SK-N-SH (cell line): ENCODE measurements around the gene UNC5B. TPM values are rescaled to one million over a fixed set of nuclear protein-coding genes. Genes with fewer than 3 reads are reported as not detected.
A peak's percentile ranks its signal among the peaks of the same experiment; 100 is the strongest.

Experiments
- CTCF ChIA-PET: fragments of 300-600, 350-600 bp; formaldehyde crosslinking; extraction: SDS; loops from one replicate; lab custom pipeline; 2021; lab: Yijun Ruan, JAX
- POLR2A ChIA-PET: fragments of 350-600 bp; sonication (Branson Sonifier 250); formaldehyde crosslinking; extraction: SDS; loops from one replicate; lab custom pipeline; 2020; ENCODE audit warnings: antibody characterized with exemption, inconsistent platforms; lab: Yijun Ruan, JAX
- DNase-seq: peaks from one replicate; pipeline ENCODE4 v3.0.0; 2012
- H2AFZ ChIP-seq: fragments of 200-600 bp; sonication (generic); 2 replicates; pipeline ENCODE4 v1.8.1; 2016; ENCODE audit warnings: antibody characterized with exemption, mild to moderate bottlenecking, low read depth
- H3F3A ChIP-seq: fragments of 200-600 bp; sonication (generic); replicated peaks from 2 replicates; pipeline ENCODE3; 2016; ENCODE audit warnings: antibody characterized with exemption, mild to moderate bottlenecking; ENCODE audit not compliant: insufficient read depth
- H3K27ac ChIP-seq, 2 experiments: fragments of 200-500 bp in 1 of 2; fragments of 200-600 bp in 1 of 2; sonication (Bioruptor generic) in 1 of 2; sonication (generic), shearing (Covaris generic) in 1 of 2; 2 replicates each; pipeline versions ENCODE4 v1.5.1 to v1.6.1; 2014 to 2016; ENCODE audit warnings: low read depth in 2 of 2, inconsistent platforms in 1 of 2, low read length in 1 of 2, mild to moderate bottlenecking in 1 of 2, mixed read lengths in 1 of 2
- H3K27me3 ChIP-seq: fragments of 200-600 bp; sonication (generic), shearing (Covaris generic); 2 replicates; pipeline ENCODE4 v1.6.1; 2016; ENCODE audit warnings: mixed run types; ENCODE audit not compliant: insufficient read depth
- H3K36me3 ChIP-seq, 2 experiments: fragments of 200-500 bp in 1 of 2; fragments of 200-600 bp in 1 of 2; sonication (Bioruptor generic) in 1 of 2; sonication (generic) in 1 of 2; replicated peaks in 1 of 2; 2 replicates each; pipeline versions ENCODE3 to v1.5.1; 2014 to 2016; ENCODE audit warnings: low read length in 1 of 2, mild to moderate bottlenecking in 1 of 2; ENCODE audit not compliant: insufficient read depth in 2 of 2, control insufficient read depth in 1 of 2
- H3K4me1 ChIP-seq, 2 experiments: fragments of 200-500 bp in 1 of 2; fragments of 200-600 bp in 1 of 2; sonication (Bioruptor generic) in 1 of 2; sonication (generic), shearing (Covaris generic) in 1 of 2; 2 replicates each; pipeline versions ENCODE4 v1.5.1 to v1.6.1; 2014 to 2016; ENCODE audit warnings: low read depth in 1 of 2, low read length in 1 of 2, mixed run types in 1 of 2; ENCODE audit not compliant: insufficient read depth in 2 of 2, control insufficient read depth in 1 of 2
- H3K4me2 ChIP-seq: fragments of 200-600 bp; sonication (generic), shearing (Covaris generic); 2 replicates; pipeline ENCODE4 v1.6.1; 2017; ENCODE audit warnings: mixed run types
- H3K4me3 ChIP-seq, 2 experiments: fragments of 200-500 bp in 1 of 2; fragments of 200-600 bp in 1 of 2; sonication (Bioruptor generic) in 1 of 2; sonication (generic), shearing (Covaris generic) in 1 of 2; 2 replicates each; pipeline versions ENCODE4 v1.5.1 to v1.8.1; 2014 to 2016; ENCODE audit warnings: low read depth in 2 of 2, inconsistent platforms in 1 of 2, low read length in 1 of 2, mild to moderate bottlenecking in 1 of 2, mixed read lengths in 1 of 2, moderate library complexity in 1 of 2
- H3K79me2 ChIP-seq: fragments of 200-600 bp; sonication (generic); 2 replicates; pipeline ENCODE4 v1.8.1; 2017; ENCODE audit warnings: mild to moderate bottlenecking; ENCODE audit not compliant: insufficient read depth
- H3K9ac ChIP-seq: fragments of 200-600 bp; sonication (generic); 2 replicates; pipeline ENCODE4 v1.6.1; 2017; ENCODE audit warnings: mixed run types
- H3K9me2 ChIP-seq: fragments of 200-600 bp; sonication (generic); 2 replicates; pipeline ENCODE4 v1.6.1; 2017; ENCODE audit warnings: mixed run types
- H3K9me3 ChIP-seq: fragments of 200-600 bp; sonication (generic); 2 replicates; pipeline ENCODE4 v1.6.1; 2017; ENCODE audit warnings: mixed run types, mild to moderate bottlenecking, moderate library complexity
- H4K20me1 ChIP-seq: fragments of 200-600 bp; sonication (generic); 2 replicates; pipeline ENCODE4 v1.6.1; 2017; ENCODE audit warnings: mild to moderate bottlenecking, mixed run types; ENCODE audit not compliant: insufficient read depth
- ELF1 ChIP-seq: IDR thresholded peaks from 2 replicates; pipeline ENCODE4 v1.4.0; 2012
- FOSL2 ChIP-seq: IDR thresholded peaks from 2 replicates; pipeline ENCODE4 v1.4.0; 2012; ENCODE audit warnings: low read depth, mild to moderate bottlenecking, moderate library complexity, borderline replicate concordance
- FOXJ3 ChIP-seq: sonication (generic); formaldehyde crosslinking; IDR thresholded peaks from 2 replicates; pipeline ENCODE4 v1.5.1; 2020; ENCODE audit warnings: mild to moderate bottlenecking, missing genetic modification reagents
- GATA2 ChIP-seq: sonication (generic); formaldehyde crosslinking; IDR thresholded peaks from 2 replicates; pipeline ENCODE4 v1.5.0; 2020; ENCODE audit warnings: mild to moderate bottlenecking, missing genetic modification reagents
- JUND ChIP-seq: IDR thresholded peaks from 2 replicates; pipeline ENCODE4 v1.4.0; 2012
- MEF2A ChIP-seq: IDR thresholded peaks from 2 replicates; pipeline ENCODE4 v1.4.0; 2012; ENCODE audit warnings: low read depth, borderline replicate concordance
- MXI1 ChIP-seq: IDR thresholded peaks from 2 replicates; pipeline ENCODE4 v1.6.1; 2012; ENCODE audit warnings: mild to moderate bottlenecking, low read depth, low read length, improper control_type of control experiment
- POLR2AphosphoS5 ChIP-seq: IDR thresholded peaks from 2 replicates; pipeline ENCODE4 v1.6.1; 2012; ENCODE audit warnings: low read depth, low read length
- RAD21 ChIP-seq: IDR thresholded peaks from 2 replicates; pipeline ENCODE4 v1.6.1; 2012; ENCODE audit warnings: mild to moderate bottlenecking, low read length
- RCOR1 ChIP-seq: fragments of 150-350 bp; IDR thresholded peaks from 2 replicates; pipeline ENCODE4 v1.6.1; 2017; ENCODE audit warnings: antibody characterized with exemption, low read length
- RFX5 ChIP-seq: IDR thresholded peaks from 2 replicates; pipeline ENCODE4 v1.6.1; 2012; ENCODE audit warnings: mild to moderate bottlenecking, improper control_type of control experiment, low read length
- RXRA ChIP-seq: IDR thresholded peaks from 2 replicates; pipeline ENCODE4 v1.4.0; 2012; ENCODE audit warnings: low read depth, mild to moderate bottlenecking, borderline replicate concordance
- SIN3A ChIP-seq: IDR thresholded peaks from 2 replicates; pipeline ENCODE4 v1.6.1; 2012; ENCODE audit warnings: low read depth, mild to moderate bottlenecking, low read length, moderate library complexity, borderline replicate concordance
- SMC3 ChIP-seq: IDR thresholded peaks from 2 replicates; pipeline ENCODE4 v1.6.1; 2012; ENCODE audit warnings: low read depth, low read length, improper control_type of control experiment
- TCF12 ChIP-seq: IDR thresholded peaks from 2 replicates; pipeline ENCODE4 v1.4.0; 2012
- WGBS: methylation state at CpG from one replicate; pipeline ENCODE4 v1.1.6; 2017; ENCODE audit warnings: low lambda C conversion rate; 5-methylcytosine and 5-hydroxymethylcytosine counted together
- polyA plus RNA-seq, 3 experiments: library from polyadenylated mRNA; depleted of rRNA; stranded (reverse); fragments of >200 nt; gene quantifications; 2 replicates each; pipeline ENCODE4 v1.2.3, GENCODE V29; 2012
- TF ChIP-seq, protein P1 (sequence below): fragments of 150-350 bp; IDR thresholded peaks from 2 replicates; pipeline ENCODE4 v1.6.1; 2017; ENCODE audit warnings: antibody characterized with exemption, low read length, low read depth, borderline replicate concordance
- TF ChIP-seq, protein P2 (sequence below): IDR thresholded peaks from 2 replicates; pipeline ENCODE4; 2012
- TF ChIP-seq, protein P3 (sequence below): IDR thresholded peaks from 2 replicates; pipeline ENCODE4 v1.4.0; 2012; ENCODE audit warnings: low read depth
- TF ChIP-seq, protein P4 (sequence below): fragments of 150-350 bp; IDR thresholded peaks from 2 replicates; pipeline ENCODE4 v1.6.1; 2016; ENCODE audit warnings: mild to moderate bottlenecking, low read depth, low read length
- TF ChIP-seq, protein P5 (sequence below): IDR thresholded peaks from 2 replicates; pipeline ENCODE4 v1.6.1; 2012; ENCODE audit warnings: mild to moderate bottlenecking, low read depth, low read length, moderate library complexity

UNC5B gene
- polyA plus RNA-seq, 1 of the 3 experiments (the other 2 are of a cell fraction) = 13.8 TPM

DNA sequence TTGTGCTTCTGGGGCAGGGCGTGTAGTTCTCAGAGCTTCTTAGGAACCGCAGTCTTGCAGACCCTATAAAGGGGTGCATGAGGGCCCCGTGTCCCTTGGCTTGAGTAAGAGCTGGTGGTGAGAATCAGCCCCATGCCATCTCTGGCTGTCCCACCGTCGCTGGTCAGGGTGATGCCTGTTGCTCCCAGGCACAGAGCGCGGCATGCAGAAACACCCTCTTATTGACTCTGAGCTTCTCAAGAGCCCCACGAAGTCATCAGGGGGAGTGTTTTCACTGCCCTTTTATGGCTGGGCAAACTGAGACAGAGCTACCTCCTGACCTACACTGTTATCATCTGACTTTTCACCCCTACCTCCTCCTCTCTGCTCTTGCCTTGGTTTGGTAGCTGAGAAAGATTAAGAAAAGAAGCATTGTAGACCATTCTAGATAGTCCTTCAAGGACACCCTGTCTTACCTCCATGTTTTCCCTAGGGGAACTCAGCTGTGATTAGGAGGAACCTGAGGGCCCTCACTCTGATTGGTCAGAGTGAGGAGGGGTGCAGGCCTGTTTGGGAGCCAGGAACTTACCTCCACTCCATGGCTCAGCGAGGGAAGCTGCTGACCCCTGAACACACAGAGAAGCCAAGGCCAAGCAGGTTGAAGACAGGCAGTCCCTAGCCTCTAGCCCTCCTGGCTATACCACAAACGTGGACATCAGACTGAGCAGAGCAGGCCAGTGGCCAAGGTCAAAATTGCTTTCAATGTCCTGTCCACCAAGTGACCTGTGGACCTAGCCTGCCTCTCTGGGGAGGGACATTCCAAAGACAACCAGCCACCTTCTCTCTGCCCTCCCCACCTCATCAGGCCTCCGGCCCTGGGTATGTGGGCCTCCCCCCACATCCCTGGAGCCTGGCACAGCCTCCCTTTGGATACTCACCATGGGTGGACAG lies 17.6 kb downstream of the UNC5B start:
- no peak overlapping the region for H2AFZ ChIP-seq
- H3K4me1 ChIP-seq = peaks cover 35 to 73% of the 10 kb centered on the region in 2 experiments
- no peaks in the 10 kb centered on the region for H3K27me3 ChIP-seq
- ChIA-PET CTCF (interaction anchor here (0.6 to 5.1 kb wide), 10 partner anchors 9 to 327 kb away, joined by 3 to 20 read pairs (median 4); no protein-coding TSS in a partner anchor), POLR2A (interaction anchor here (1.4 kb wide), 1 partner anchor 26 kb away, joined by 5 read pairs; no protein-coding TSS in a partner anchor)
- 79% methylated on average over 8 of the region's 11 CpGs for WGBS
- no peak overlapping the region for H3K4me2 ChIP-seq
- no peak for TF ChIP-seq SIN3A
- TF ChIP-seq, protein P1, sequence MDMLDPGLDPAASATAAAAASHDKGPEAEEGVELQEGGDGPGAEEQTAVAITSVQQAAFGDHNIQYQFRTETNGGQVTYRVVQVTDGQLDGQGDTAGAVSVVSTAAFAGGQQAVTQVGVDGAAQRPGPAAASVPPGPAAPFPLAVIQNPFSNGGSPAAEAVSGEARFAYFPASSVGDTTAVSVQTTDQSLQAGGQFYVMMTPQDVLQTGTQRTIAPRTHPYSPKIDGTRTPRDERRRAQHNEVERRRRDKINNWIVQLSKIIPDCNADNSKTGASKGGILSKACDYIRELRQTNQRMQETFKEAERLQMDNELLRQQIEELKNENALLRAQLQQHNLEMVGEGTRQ = no peak
- TF ChIP-seq RXRA = no peak
- TF ChIP-seq, protein P2, sequence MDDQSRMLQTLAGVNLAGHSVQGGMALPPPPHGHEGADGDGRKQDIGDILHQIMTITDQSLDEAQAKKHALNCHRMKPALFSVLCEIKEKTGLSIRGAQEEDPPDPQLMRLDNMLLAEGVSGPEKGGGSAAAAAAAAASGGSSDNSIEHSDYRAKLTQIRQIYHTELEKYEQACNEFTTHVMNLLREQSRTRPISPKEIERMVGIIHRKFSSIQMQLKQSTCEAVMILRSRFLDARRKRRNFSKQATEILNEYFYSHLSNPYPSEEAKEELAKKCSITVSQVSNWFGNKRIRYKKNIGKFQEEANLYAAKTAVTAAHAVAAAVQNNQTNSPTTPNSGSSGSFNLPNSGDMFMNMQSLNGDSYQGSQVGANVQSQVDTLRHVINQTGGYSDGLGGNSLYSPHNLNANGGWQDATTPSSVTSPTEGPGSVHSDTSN = no peak
- TF ChIP-seq POLR2AphosphoS5 = no peak
- TF ChIP-seq JUND = no peak
- TF ChIP-seq SMC3 = no peak
- TF ChIP-seq FOXJ3 = no peak
- no peak for TF ChIP-seq FOSL2
- TF ChIP-seq RCOR1 = no peak
- TF ChIP-seq ELF1 = no peak
- TF ChIP-seq, protein P3, sequence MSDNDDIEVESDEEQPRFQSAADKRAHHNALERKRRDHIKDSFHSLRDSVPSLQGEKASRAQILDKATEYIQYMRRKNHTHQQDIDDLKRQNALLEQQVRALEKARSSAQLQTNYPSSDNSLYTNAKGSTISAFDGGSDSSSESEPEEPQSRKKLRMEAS = no peak
- H3K9ac ChIP-seq = no peak overlapping the region
- peaks cover 90% of the 10 kb centered on the region for H3K79me2 ChIP-seq
- peaks cover 5 to 7% of the 10 kb centered on the region in 2 experiments for H3K36me3 ChIP-seq
- H3F3A ChIP-seq = peaks cover 17% of the 10 kb centered on the region
- no peaks in the 10 kb centered on the region for H3K9me2 ChIP-seq
- H3K27ac ChIP-seq = peak overlapping the region; percentile 94 to 100
- DNase-seq = no peak
- H3K9me3 ChIP-seq = no peaks in the 10 kb centered on the region
- no peak overlapping the region for H3K4me3 ChIP-seq
- H4K20me1 ChIP-seq = peaks cover 63% of the 10 kb centered on the region

DNA sequence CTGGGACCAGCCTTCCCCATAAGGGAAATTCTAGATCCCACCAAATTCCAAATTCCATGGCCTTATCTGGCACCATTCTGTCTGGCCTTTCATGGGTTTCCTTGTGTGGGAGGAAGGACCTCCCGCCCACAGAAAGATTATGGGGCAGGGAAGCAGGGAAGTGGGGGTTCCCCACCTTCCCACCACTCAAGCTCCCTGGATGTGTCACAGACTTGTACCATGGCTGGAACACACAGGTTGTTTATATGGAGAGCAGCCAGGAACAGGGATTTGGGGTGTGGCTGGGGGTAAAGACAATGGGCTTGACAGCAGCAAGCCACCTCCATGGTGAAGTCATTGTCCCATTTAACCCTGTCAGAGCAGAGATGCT lies 18.3 kb downstream of the UNC5B start:
- Histone ChIP-seq H3K36me3 (peaks cover 4 to 5% of the 10 kb centered on the region in 2 experiments), H2AFZ (no peak overlapping the region), H3K4me3 (no peak overlapping the region), H3K27ac (peak overlapping the region; percentile 94 to 100), H3K4me2 (no peak overlapping the region), H3K79me2 (peaks cover 87% of the 10 kb centered on the region), H3F3A (peaks cover 21% of the 10 kb centered on the region), H3K9ac (no peak overlapping the region), H3K9me3 (no peaks in the 10 kb centered on the region), H3K4me1 (peaks cover 42 to 73% of the 10 kb centered on the region in 2 experiments), H4K20me1 (peaks cover 57% of the 10 kb centered on the region; the same call in 1 of the 2 replicates), H3K9me2 (no peaks in the 10 kb centered on the region), H3K27me3 (no peaks in the 10 kb centered on the region)
- DNase-seq = no peak
- ChIA-PET POLR2A (interaction anchor here (3.0 to 7.3 kb wide), 2 partner anchors 15 to 16 kb away, joined by 19 to 65 read pairs; partner anchors contain the start of gene UNC5B), CTCF (interaction anchor here (1.1 to 12.0 kb wide), 6 partner anchors 8 to 327 kb away, joined by 3 to 72 read pairs (median 18); no protein-coding TSS in a partner anchor)
- 78% methylated on average over 1 of the region's 1 CpG for WGBS
- TF ChIP-seq SIN3A (no peak), RAD21 (no peak), RFX5 (no peak), MXI1 (no peak), MEF2A (no peak), GATA2 (CRISPR knock-in tag) (no peak), TCF12 (no peak)
- TF ChIP-seq, protein P4, sequence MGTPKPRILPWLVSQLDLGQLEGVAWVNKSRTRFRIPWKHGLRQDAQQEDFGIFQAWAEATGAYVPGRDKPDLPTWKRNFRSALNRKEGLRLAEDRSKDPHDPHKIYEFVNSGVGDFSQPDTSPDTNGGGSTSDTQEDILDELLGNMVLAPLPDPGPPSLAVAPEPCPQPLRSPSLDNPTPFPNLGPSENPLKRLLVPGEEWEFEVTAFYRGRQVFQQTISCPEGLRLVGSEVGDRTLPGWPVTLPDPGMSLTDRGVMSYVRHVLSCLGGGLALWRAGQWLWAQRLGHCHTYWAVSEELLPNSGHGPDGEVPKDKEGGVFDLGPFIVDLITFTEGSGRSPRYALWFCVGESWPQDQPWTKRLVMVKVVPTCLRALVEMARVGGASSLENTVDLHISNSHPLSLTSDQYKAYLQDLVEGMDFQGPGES = no peak
- TF ChIP-seq, protein P5, sequence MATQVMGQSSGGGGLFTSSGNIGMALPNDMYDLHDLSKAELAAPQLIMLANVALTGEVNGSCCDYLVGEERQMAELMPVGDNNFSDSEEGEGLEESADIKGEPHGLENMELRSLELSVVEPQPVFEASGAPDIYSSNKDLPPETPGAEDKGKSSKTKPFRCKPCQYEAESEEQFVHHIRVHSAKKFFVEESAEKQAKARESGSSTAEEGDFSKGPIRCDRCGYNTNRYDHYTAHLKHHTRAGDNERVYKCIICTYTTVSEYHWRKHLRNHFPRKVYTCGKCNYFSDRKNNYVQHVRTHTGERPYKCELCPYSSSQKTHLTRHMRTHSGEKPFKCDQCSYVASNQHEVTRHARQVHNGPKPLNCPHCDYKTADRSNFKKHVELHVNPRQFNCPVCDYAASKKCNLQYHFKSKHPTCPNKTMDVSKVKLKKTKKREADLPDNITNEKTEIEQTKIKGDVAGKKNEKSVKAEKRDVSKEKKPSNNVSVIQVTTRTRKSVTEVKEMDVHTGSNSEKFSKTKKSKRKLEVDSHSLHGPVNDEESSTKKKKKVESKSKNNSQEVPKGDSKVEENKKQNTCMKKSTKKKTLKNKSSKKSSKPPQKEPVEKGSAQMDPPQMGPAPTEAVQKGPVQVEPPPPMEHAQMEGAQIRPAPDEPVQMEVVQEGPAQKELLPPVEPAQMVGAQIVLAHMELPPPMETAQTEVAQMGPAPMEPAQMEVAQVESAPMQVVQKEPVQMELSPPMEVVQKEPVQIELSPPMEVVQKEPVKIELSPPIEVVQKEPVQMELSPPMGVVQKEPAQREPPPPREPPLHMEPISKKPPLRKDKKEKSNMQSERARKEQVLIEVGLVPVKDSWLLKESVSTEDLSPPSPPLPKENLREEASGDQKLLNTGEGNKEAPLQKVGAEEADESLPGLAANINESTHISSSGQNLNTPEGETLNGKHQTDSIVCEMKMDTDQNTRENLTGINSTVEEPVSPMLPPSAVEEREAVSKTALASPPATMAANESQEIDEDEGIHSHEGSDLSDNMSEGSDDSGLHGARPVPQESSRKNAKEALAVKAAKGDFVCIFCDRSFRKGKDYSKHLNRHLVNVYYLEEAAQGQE = no peak
